ENCODE results near the gene FNDC1.

The FNDC1 gene

DNA sequence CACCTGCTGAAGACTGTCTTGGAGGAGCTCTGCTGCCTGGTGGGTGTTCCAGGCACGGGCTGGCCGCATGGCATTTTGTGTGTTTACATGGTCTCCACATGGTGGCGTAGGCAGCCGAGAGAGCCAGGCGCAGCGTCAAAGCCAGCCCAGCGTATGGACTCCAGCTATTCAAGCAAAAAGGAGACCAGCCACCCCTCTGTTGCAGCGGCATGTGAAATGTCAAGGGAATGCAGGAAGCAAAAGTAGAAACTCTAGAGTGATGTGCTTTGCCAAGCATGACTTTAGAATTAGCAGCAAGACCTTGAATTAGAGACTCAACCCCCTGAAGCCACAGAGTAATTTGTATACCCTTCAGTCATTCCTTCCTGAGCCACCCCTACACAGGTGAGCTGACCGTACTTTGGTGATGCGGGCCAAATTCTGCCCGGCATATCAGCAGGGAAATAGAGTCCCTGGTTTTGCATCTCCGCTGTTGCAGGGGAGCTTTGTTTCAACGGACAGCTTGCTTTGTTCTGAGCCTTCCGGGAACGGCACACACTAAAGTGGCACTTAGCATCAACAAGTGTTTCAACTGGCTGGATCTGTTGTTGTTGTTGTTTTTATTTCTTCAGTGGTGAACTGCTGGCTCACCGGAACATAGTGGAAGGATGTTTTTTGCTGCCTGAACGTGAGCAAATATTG lies 48.5 kb downstream of the FNDC1 start:
- H3K9ac ChIP-seq: no peak overlapping the region
- no peaks in the 10 kb centered on the region for H3K36me3 ChIP-seq (ENCODE audit: insufficient read depth)
- H4K20me1 ChIP-seq (ENCODE audit: insufficient read depth): no peaks in the 10 kb centered on the region
- no peaks in the 10 kb centered on the region for H3K27me3 ChIP-seq (ENCODE audit: insufficient read depth, low read depth)
- H3K4me3 ChIP-seq (IDR thresholded peaks at IDR 0.05; ENCODE audit: insufficient read depth, low read depth, low read length): no peak overlapping the region
- H3K4me2 ChIP-seq: no peak overlapping the region
- H2AFZ ChIP-seq (ENCODE audit: low read depth): no peak overlapping the region
- no peak overlapping the region for H3K27ac ChIP-seq
- no peaks in the 10 kb centered on the region for H3K79me2 ChIP-seq (ENCODE audit: insufficient read depth, low read depth)
- TF ChIP-seq, protein P1, sequence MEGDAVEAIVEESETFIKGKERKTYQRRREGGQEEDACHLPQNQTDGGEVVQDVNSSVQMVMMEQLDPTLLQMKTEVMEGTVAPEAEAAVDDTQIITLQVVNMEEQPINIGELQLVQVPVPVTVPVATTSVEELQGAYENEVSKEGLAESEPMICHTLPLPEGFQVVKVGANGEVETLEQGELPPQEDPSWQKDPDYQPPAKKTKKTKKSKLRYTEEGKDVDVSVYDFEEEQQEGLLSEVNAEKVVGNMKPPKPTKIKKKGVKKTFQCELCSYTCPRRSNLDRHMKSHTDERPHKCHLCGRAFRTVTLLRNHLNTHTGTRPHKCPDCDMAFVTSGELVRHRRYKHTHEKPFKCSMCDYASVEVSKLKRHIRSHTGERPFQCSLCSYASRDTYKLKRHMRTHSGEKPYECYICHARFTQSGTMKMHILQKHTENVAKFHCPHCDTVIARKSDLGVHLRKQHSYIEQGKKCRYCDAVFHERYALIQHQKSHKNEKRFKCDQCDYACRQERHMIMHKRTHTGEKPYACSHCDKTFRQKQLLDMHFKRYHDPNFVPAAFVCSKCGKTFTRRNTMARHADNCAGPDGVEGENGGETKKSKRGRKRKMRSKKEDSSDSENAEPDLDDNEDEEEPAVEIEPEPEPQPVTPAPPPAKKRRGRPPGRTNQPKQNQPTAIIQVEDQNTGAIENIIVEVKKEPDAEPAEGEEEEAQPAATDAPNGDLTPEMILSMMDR (conservative IDR thresholded peaks at IDR 0.05; ENCODE audit: low read depth, low read length): no peak
- H3K4me1 ChIP-seq (ENCODE audit: low read depth, poor library complexity, severe bottlenecking): no peaks in the 10 kb centered on the region

DNA sequence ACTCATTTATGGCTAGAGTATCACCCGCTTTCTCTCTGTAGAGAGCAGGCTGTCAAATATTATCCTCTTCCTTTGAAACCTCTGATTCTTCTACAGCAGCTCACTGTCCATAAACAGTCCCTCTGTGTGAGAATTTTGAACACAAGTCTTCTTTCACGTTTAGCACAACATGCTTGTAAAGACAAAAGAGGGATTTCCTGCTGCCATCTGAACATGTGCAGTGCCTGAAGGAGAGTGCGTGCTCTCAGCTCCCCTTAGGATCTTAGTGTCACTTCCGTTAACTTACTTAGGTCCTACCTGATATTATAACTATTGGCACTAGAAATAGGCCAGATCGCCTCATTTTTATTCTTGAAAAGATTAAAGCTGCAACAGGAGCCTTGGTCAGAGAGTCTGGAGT lies 50.9 kb downstream of the FNDC1 start:
- Histone ChIP-seq H3K79me2 (ENCODE audit: insufficient read depth, low read depth) (no peaks in the 10 kb centered on the region), H3K4me2 (no peak overlapping the region), H3K27me3 (ENCODE audit: insufficient read depth, low read depth) (no peaks in the 10 kb centered on the region), H4K20me1 (ENCODE audit: insufficient read depth) (no peaks in the 10 kb centered on the region), H3K36me3 (ENCODE audit: insufficient read depth) (no peaks in the 10 kb centered on the region), H3K9ac (no peak overlapping the region), H2AFZ (ENCODE audit: low read depth) (no peak overlapping the region), H3K27ac (no peak overlapping the region), H3K4me1 (ENCODE audit: low read depth, poor library complexity, severe bottlenecking) (no peaks in the 10 kb centered on the region), H3K4me3 (IDR thresholded peaks at IDR 0.05; ENCODE audit: insufficient read depth, low read depth, low read length) (no peak overlapping the region)
- TF ChIP-seq, protein P1 (conservative IDR thresholded peaks at IDR 0.05; ENCODE audit: low read depth, low read length): no peak

DNA sequence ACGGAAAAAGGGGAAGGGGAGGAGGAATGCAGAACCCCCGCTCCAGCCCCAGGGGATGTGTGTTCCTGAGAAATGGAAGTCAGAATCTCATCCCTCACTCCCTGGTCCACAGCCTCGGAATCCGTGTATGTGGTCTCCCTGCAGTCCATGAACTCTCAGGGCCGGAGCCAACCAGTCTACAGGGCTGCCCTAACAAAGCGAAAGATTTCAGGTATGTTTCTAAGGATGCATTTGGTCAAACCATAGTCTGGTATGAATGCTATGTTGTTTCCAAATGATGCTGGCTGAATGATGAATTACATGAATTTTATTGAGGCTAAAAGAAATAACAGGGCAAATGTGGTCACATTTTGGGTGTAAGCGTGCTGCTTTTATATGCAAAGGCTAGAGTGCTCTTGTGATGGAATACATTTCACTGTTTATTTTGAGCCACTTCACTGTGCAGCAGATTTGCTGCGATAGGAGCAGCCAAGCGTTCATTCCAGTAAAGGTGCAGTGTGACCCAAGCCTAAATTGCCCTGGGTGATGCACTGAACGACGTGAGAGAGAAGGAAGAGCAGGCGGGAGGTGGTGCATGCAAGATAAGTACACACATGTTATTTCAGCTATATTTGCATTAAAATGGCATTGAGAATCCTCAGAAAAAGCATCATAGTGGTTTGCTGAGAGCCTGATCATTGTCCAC lies 52.4 kb downstream of the FNDC1 start:
- Histone ChIP-seq H3K36me3 (ENCODE audit: insufficient read depth) (no peaks in the 10 kb centered on the region), H3K4me1 (ENCODE audit: low read depth, poor library complexity, severe bottlenecking) (no peaks in the 10 kb centered on the region), H3K79me2 (ENCODE audit: insufficient read depth, low read depth) (no peaks in the 10 kb centered on the region), H3K4me3 (IDR thresholded peaks at IDR 0.05; ENCODE audit: insufficient read depth, low read depth, low read length) (no peak overlapping the region), H3K4me2 (no peak overlapping the region), H2AFZ (ENCODE audit: low read depth) (no peak overlapping the region), H4K20me1 (ENCODE audit: insufficient read depth) (no peaks in the 10 kb centered on the region), H3K27ac (no peak overlapping the region), H3K27me3 (ENCODE audit: insufficient read depth, low read depth) (no peaks in the 10 kb centered on the region), H3K9ac (no peak overlapping the region)
- TF ChIP-seq, protein P1 (conservative IDR thresholded peaks at IDR 0.05; ENCODE audit: low read depth, low read length): no peak

DNA sequence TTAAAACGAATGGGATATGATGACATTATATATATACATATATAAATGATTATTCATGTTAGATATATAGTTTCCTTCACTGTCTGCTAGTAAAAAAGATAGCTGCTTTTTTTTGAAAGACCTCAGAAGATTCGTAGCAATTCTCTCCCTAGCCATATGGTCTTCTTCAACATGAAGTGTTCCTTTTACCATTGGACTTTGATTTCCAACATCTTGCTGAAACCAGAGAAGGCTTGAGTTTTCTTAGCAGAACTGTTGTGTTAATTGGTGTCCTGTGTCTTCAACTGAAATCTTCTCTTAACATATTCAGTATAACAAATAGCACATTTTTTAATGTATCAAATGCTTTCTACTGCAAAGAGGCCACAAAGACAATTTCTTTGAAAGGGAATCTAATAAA lies 55.3 kb downstream of the FNDC1 start:
- H3K4me1 ChIP-seq (ENCODE audit: low read depth, poor library complexity, severe bottlenecking): no peaks in the 10 kb centered on the region
- H4K20me1 ChIP-seq (ENCODE audit: insufficient read depth): no peaks in the 10 kb centered on the region
- no peaks in the 10 kb centered on the region for H3K27me3 ChIP-seq (ENCODE audit: insufficient read depth, low read depth)
- H3K4me3 ChIP-seq (IDR thresholded peaks at IDR 0.05; ENCODE audit: insufficient read depth, low read depth, low read length): no peak overlapping the region
- no peak overlapping the region for H3K27ac ChIP-seq
- H3K36me3 ChIP-seq (ENCODE audit: insufficient read depth): no peaks in the 10 kb centered on the region
- H2AFZ ChIP-seq (ENCODE audit: low read depth): no peak overlapping the region
- TF ChIP-seq, protein P1 (conservative IDR thresholded peaks at IDR 0.05; ENCODE audit: low read depth, low read length): no peak
- H3K4me2 ChIP-seq: no peak overlapping the region
- no peaks in the 10 kb centered on the region for H3K79me2 ChIP-seq (ENCODE audit: insufficient read depth, low read depth)
- no peak overlapping the region for H3K9ac ChIP-seq

Data from KMS-11 (cell line).